ENCODE data around the gene NUPR2. TPM values are rescaled to one million over a fixed set of nuclear protein-coding genes. Genes with fewer than 3 reads are reported as not detected.

Gene NUPR2, protein sequence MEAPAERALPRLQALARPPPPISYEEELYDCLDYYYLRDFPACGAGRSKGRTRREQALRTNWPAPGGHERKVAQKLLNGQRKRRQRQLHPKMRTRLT
- not detected in 2 replicates for total RNA-seq

DNA sequence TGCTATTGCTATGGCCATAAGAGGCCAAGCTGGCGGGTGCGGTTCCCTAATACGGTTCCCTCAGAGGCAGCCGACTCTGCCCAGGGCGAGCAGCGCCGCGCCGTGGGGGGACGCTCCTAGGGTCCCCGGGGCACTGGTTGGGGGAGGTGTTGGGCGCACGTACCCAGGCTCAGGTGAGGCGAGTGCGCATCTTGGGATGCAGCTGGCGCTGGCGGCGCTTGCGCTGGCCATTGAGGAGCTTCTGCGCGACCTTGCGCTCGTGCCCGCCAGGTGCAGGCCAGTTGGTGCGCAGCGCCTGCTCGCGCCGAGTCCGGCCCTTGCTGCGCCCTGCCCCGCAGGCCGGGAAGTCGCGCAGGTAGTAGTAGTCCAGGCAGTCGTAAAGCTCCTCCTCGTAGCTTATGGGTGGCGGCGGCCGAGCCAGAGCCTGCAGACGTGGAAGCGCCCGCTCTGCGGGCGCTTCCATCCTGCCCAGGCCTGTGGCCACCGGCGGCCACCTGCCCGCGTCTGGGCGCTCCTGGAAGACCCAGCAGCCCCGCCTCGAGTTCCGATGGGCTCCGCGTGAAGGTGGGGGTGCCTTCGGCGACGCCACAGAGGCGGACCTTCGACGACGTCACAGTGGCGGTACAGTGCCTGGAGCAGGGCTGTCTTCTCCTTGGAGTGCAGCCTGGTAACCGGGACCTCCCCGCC, at the start of gene NUPR2:
NUPR2 (minus strand) TSS at position 566 of the 687 bp plus-strand sequence; CDS start at position 463, 103 bp downstream.

GRCh38 chr7:56106108-56107073, 9.8 kb downstream of the NUPR2 start, which contains the start of gene CHCHD2:
TSS of gene CHCHD2 (minus strand) at chr7:56106476. CDS start at chr7:56106413, 63 bp downstream.

GRCh38 chr7:56092789-56093531, 23.3 kb downstream of the NUPR2 start, which contains the start of gene PHKG1:
TSS of gene PHKG1 (minus strand) at chr7:56092952. CDS start at chr7:56088941, 4,011 bp downstream.

Other genes starting within 250 kb of the NUPR2 start
- 1.3 and 1.9 TPM in 2 replicates for gene ZNF713, start 229.0 kb downstream of the NUPR2 start, total RNA-seq
- 13.0 and 13.6 TPM in 2 replicates for gene MRPS17, start 164.5 kb downstream of the NUPR2 start, total RNA-seq
- gene NIPSNAP2, start 151.8 kb downstream of the NUPR2 start, total RNA-seq = 48.5 and 50.8 TPM in 2 replicates
- 36.9 and 39.4 TPM in 2 replicates for gene PSPH, start 65.0 kb downstream of the NUPR2 start, total RNA-seq
- gene CCT6A, start 64.7 kb downstream of the NUPR2 start, total RNA-seq = 72.1 and 75.3 TPM in 2 replicates
- 218 and 232 TPM in 2 replicates for gene SUMF2, start 52.1 kb downstream of the NUPR2 start, total RNA-seq
- gene PHKG1, start 23.5 kb downstream of the NUPR2 start, total RNA-seq = 3.8 and 7.0 TPM in 2 replicates
- gene CHCHD2, start 9.9 kb downstream of the NUPR2 start, total RNA-seq = 166 and 215 TPM in 2 replicates

Measured in hair follicle dermal papilla cell (primary cell).